ENCODE data around the gene GPC6.

GRCh38 chr13:94270556-94270955 is 1043.9 kb downstream of the GPC6 start:
- TF ChIP-seq CTCF (IDR thresholded peaks at IDR 0.05; ENCODE audit: extremely low read depth in 1 of 2, insufficient read depth in 1 of 2, low read depth in 1 of 2, low read length in 2 of 2) (no peak), POLR2A (IDR thresholded peaks at IDR 0.05; ENCODE audit: low read depth, low read length) (no peak), POLR2AphosphoS5 (IDR thresholded peaks at IDR 0.05; ENCODE audit: insufficient read depth, low read depth, low read length) (no peak), JUN (IDR thresholded peaks at IDR 0.05; ENCODE audit: borderline replicate concordance, insufficient read depth, insufficient read length, low read depth) (no peak), GATA2 (IDR thresholded peaks at IDR 0.05; ENCODE audit: insufficient read depth, insufficient read length, low read depth, low read length) (no peak)

Measured in endothelial cell of umbilical vein (primary cell).